IMR-90 (cell line): ENCODE measurements around the gene INPP4A. TPM values are rescaled to one million over a fixed set of nuclear protein-coding genes. Genes with fewer than 3 reads are reported as not detected.

Experiments
- ATAC-seq: fragments of 200-7000 bp; cut with Tn5 transposase; 2 replicates; pipeline ENCODE4 v1.9.1; 2020; ENCODE audit warnings: low read depth, mild to moderate bottlenecking, moderate library complexity
- BruUV-seq: library from RNA; stranded (reverse); fragments of 400-500 nt; replicated peaks from 2 replicates; lab custom pipeline; 2021; lab: Mats Ljungman, UMichigan
- CTCF ChIA-PET: fragments of 300-600 bp; formaldehyde crosslinking; extraction: SDS; loops from one replicate; lab custom pipeline; 2021; ENCODE audit warnings: antibody characterized with exemption; lab: Yijun Ruan, JAX
- POLR2A ChIA-PET: fragments of 300-600 bp; sonication (Branson Sonifier 250); formaldehyde crosslinking; loops from one replicate; lab custom pipeline; 2022; ENCODE audit warnings: antibody characterized with exemption; ENCODE audit not compliant: unreplicated experiment; lab: Charles Lee
- DNase-seq: peaks from one replicate; pipeline ENCODE4 v3.0.0; 2013
- H2AFZ ChIP-seq: replicated peaks from 2 replicates; pipeline ENCODE3; 2013; ENCODE audit warnings: low read length, mild to moderate bottlenecking; ENCODE audit not compliant: poor library complexity
- H2AK5ac ChIP-seq: 2 replicates; pipeline ENCODE4 v1.6.1; 2013; ENCODE audit warnings: low read depth, low read length, inconsistent platforms
- H2AK9ac ChIP-seq: replicated peaks from 2 replicates; pipeline ENCODE3; 2013; ENCODE audit warnings: mild to moderate bottlenecking, low read depth, low read length, moderate library complexity; ENCODE audit not compliant: poor library complexity
- H2BK120ac ChIP-seq: 2 replicates; pipeline ENCODE4 v1.6.1; 2013; ENCODE audit warnings: low read depth, low read length, inconsistent platforms
- H2BK15ac ChIP-seq: 3 replicates; pipeline ENCODE4 v1.6.1; 2013; ENCODE audit warnings: low read depth, low read length, inconsistent platforms
- H2BK20ac ChIP-seq: 2 replicates; pipeline ENCODE4 v1.6.1; 2013; ENCODE audit warnings: low read depth, mild to moderate bottlenecking, inconsistent platforms, low read length, moderate library complexity
- H2BK5ac ChIP-seq: 2 replicates; pipeline ENCODE4 v1.6.1; 2013; ENCODE audit warnings: mild to moderate bottlenecking, low read depth, low read length, inconsistent platforms; ENCODE audit not compliant: poor library complexity, severe bottlenecking
- H3K14ac ChIP-seq: replicated peaks from 2 replicates; pipeline ENCODE4 v1.6.1; 2013; ENCODE audit warnings: low read depth, low read length, inconsistent platforms
- H3K18ac ChIP-seq: 2 replicates; pipeline ENCODE4 v1.6.1; 2013; ENCODE audit warnings: low read depth, low read length, control low read depth
- H3K23ac ChIP-seq: 2 replicates; pipeline ENCODE4 v1.6.1; 2013; ENCODE audit warnings: low read depth, low read length, inconsistent platforms
- H3K27ac ChIP-seq: 2 replicates; pipeline ENCODE4 v1.5.1; 2013; ENCODE audit warnings: mild to moderate bottlenecking, control low read depth, low read length; ENCODE audit not compliant: insufficient read depth
- H3K27me3 ChIP-seq: 2 replicates; pipeline ENCODE4 v1.6.1; 2013; ENCODE audit warnings: low read length; ENCODE audit not compliant: control insufficient read depth, insufficient read depth
- H3K36me3 ChIP-seq: 2 replicates; pipeline ENCODE4 v1.6.1; 2013; ENCODE audit warnings: low read length, mixed read lengths; ENCODE audit not compliant: control insufficient read depth, insufficient read depth
- H3K4ac ChIP-seq: 2 replicates; pipeline ENCODE4 v1.6.1; 2013; ENCODE audit warnings: low read depth, low read length, inconsistent platforms
- H3K4me1 ChIP-seq: 2 replicates; pipeline ENCODE4 v1.6.1; 2013; ENCODE audit warnings: low read length, mixed read lengths; ENCODE audit not compliant: control insufficient read depth, insufficient read depth
- H3K4me2 ChIP-seq: 2 replicates; pipeline ENCODE4 v1.6.1; 2013; ENCODE audit warnings: low read depth, mild to moderate bottlenecking, control low read depth, low read length, moderate library complexity
- H3K4me3 ChIP-seq: 2 replicates; pipeline ENCODE4 v1.5.1; 2013; ENCODE audit warnings: low read depth, mild to moderate bottlenecking, control low read depth, low read length, moderate library complexity; ENCODE audit not compliant: insufficient read depth
- H3K56ac ChIP-seq: 2 replicates; pipeline ENCODE4 v1.6.1; 2013; ENCODE audit warnings: low read length, inconsistent platforms; ENCODE audit not compliant: insufficient read depth; ENCODE audit errors: extremely low read depth
- H3K79me1 ChIP-seq, 2 experiments: 2 replicates each; pipeline ENCODE4 v1.6.1; 2013; ENCODE audit warnings: low read length in 2 of 2, inconsistent platforms in 1 of 2, low read depth in 1 of 2
- H3K9ac ChIP-seq: 2 replicates; pipeline ENCODE4 v1.6.1; 2013; ENCODE audit warnings: low read depth, low read length, control low read depth
- H3K9me1 ChIP-seq: 2 replicates; pipeline ENCODE4 v1.6.1; 2013; ENCODE audit warnings: low read length, inconsistent platforms; ENCODE audit not compliant: insufficient read depth
- H3K9me3 ChIP-seq: 2 replicates; pipeline ENCODE4 v1.6.1; 2013; ENCODE audit warnings: low read length; ENCODE audit not compliant: control insufficient read depth, insufficient read depth
- H4K20me1 ChIP-seq: 2 replicates; pipeline ENCODE4 v1.6.1; 2013; ENCODE audit warnings: low read length, inconsistent platforms; ENCODE audit not compliant: insufficient read depth
- H4K5ac ChIP-seq: 2 replicates; pipeline ENCODE4 v1.6.1; 2013; ENCODE audit warnings: mild to moderate bottlenecking, low read depth, low read length, control low read depth
- H4K8ac ChIP-seq, 2 experiments: 2 replicates each; pipeline ENCODE4 v1.6.1; 2013; ENCODE audit warnings: low read depth in 2 of 2, low read length in 2 of 2, control low read depth in 1 of 2, inconsistent platforms in 1 of 2
- H4K91ac ChIP-seq: 2 replicates; pipeline ENCODE4 v1.6.1; 2013; ENCODE audit warnings: low read depth, low read length, inconsistent platforms; ENCODE audit not compliant: insufficient read depth
- FOS ChIP-seq: fragments of 150-350 bp; IDR thresholded peaks from 2 replicates; pipeline ENCODE4 v1.6.1; 2016; ENCODE audit warnings: low read depth, low read length
- MAZ ChIP-seq: IDR thresholded peaks from 2 replicates; pipeline ENCODE4 v1.6.1; 2012; ENCODE audit warnings: low read depth, mild to moderate bottlenecking, low read length, improper control_type of control experiment, moderate library complexity, borderline replicate concordance
- NFE2L2 ChIP-seq: fragments of 150-350 bp; IDR thresholded peaks from 2 replicates; pipeline ENCODE4 v1.6.1; 2016; ENCODE audit warnings: low read depth, mild to moderate bottlenecking, low read length
- WGBS, 2 experiments: methylation state at CpG; one replicate each; pipeline versions ENCODE4 v1.1.5 to v1.1.7; 2013; ENCODE audit warnings: missing lambda C conversion rate in 2 of 2; ENCODE audit not compliant: insufficient read length in 1 of 2; ENCODE audit errors: extremely low coverage in 2 of 2; 5-methylcytosine and 5-hydroxymethylcytosine counted together
- dilution Hi-C: fragments of 300-500 bp; cut with HindIII; formaldehyde crosslinking; loops from one replicate; pipeline ENCODE4 v1.14.3; 2018; ENCODE audit warnings: low sequenced_read_pairs; ENCODE audit not compliant: unreplicated experiment
- in situ Hi-C: fragments of 300-500 bp; cut with MboI; formaldehyde crosslinking; loops from 3 replicates; pipeline ENCODE4 v1.14.3; 2019; ENCODE audit warnings: low sequenced_read_pairs, inconsistent platforms, mixed read lengths
- intact Hi-C: fragments of 100-400 bp; cut with micrococcal nuclease; formaldehyde crosslinking; loops from 2 replicates; pipeline ENCODE4 v1.10.0; 2022
- polyA plus RNA-seq, 3 experiments: library from polyadenylated mRNA; depleted of rRNA; stranded (reverse); fragments of >200 nt; gene quantifications; 2 replicates each; pipeline ENCODE4 v1.2.3, GENCODE V29; 2012; ENCODE audit warnings: low replicate concordance in 1 of 3
- total RNA-seq: library from RNA; depleted of rRNA; stranded (reverse); fragments of >200 nt; gene quantifications from 2 replicates; pipeline ENCODE4 v1.2.3, GENCODE V29; 2012

INPP4A gene
- total and polyA plus RNA-seq, 2 of the 4 experiments (the other 2 are of a cell fraction) = 14.5 to 27.1 TPM

DNA sequence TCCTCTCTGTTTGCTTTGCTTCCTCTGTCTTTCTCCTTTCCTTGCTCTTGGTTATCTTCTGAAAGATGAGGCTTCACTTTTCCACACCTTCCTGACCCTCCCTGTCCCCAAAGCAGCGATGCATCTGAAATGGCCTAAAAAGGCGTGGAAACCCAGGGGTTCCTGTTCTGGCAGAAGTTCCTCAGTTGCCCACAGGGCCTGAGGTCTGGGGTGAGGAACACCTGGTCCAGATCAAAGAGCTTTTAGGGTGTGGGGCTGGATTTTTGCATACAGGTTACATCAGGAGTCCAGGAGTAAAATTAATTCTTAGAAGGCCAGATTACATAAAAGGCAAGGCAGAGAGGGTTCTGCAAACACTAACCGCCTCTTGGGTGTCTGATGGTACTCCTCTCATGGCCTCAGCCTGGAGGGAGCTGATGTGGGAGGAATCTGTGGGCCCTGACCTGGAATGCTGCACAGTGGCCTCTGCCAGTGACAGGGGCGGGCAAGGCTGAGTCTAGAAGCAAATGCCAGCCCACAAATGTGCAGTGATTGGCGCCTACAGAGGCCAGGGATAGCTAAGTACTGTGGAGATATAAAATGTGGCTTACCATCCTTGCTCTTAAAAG is 41.8 kb downstream of the INPP4A start:
- H2BK120ac ChIP-seq = no peak overlapping the region
- no peak overlapping the region for H3K18ac ChIP-seq
- CTCF ChIA-PET = no interaction called here
- POLR2A ChIA-PET = no interaction called here
- no peak overlapping the region for H2AFZ ChIP-seq
- no peak overlapping the region for H2BK5ac ChIP-seq
- no TSS peak for BruUV-seq
- no peak for TF ChIP-seq NFE2L2
- no peak for TF ChIP-seq MAZ
- TF ChIP-seq FOS = no peak
- no peak overlapping the region for H2BK15ac ChIP-seq
- H3K27me3 ChIP-seq = no peaks in the 10 kb centered on the region
- intact Hi-C loops = no loop called here
- no peak overlapping the region for H3K4me3 ChIP-seq
- no peak overlapping the region for H4K91ac ChIP-seq
- peaks cover 2% of the 10 kb centered on the region; the same call in 1 of the 2 replicates for H3K4me1 ChIP-seq
- H3K79me1 ChIP-seq = peaks cover 44 to 71% of the 10 kb centered on the region in 2 experiments
- no peak overlapping the region for H3K4me2 ChIP-seq
- no peak overlapping the region for H4K5ac ChIP-seq
- dilution Hi-C loops = no loop called here
- H3K23ac ChIP-seq = no peak overlapping the region
- no peak overlapping the region for H4K8ac ChIP-seq
- peaks cover 60% of the 10 kb centered on the region for H4K20me1 ChIP-seq
- peaks cover 7% of the 10 kb centered on the region; the same call in 1 of the 2 replicates for H3K9me1 ChIP-seq
- H3K14ac ChIP-seq = no peak overlapping the region
- ATAC-seq (peak; percentile 45), DNase-seq (no peak)
- no peak overlapping the region for H3K56ac ChIP-seq
- no peak overlapping the region for H3K9ac ChIP-seq
- no peaks in the 10 kb centered on the region for H3K9me3 ChIP-seq
- no peak overlapping the region for H2AK9ac ChIP-seq
- H3K4ac ChIP-seq = no peak overlapping the region
- in situ Hi-C loops = no loop called here
- 100% methylated on average over 1 of the region's 5 CpGs; no CpG with 5 or more reads in 1 of the 2 experiments for WGBS, 2 experiments
- H2BK20ac ChIP-seq = no peak overlapping the region
- no peak overlapping the region for H2AK5ac ChIP-seq
- no peaks in the 10 kb centered on the region for H3K36me3 ChIP-seq
- no peak overlapping the region for H3K27ac ChIP-seq
